ENCODE results near the gene FOXJ3. TPM values are rescaled to one million over a fixed set of nuclear protein-coding genes. Genes with fewer than 3 reads are reported as not detected.
"Not testable (repeated sequence)": the region's sequence is repeated elsewhere in the genome, so short reads cannot be mapped to it uniquely, and the experiment has no call there.

FOXJ3 gene
- total RNA-seq, 4 donors from 2014 or later = 34.5 to 40.0 (median 36.1) TPM

DNA sequence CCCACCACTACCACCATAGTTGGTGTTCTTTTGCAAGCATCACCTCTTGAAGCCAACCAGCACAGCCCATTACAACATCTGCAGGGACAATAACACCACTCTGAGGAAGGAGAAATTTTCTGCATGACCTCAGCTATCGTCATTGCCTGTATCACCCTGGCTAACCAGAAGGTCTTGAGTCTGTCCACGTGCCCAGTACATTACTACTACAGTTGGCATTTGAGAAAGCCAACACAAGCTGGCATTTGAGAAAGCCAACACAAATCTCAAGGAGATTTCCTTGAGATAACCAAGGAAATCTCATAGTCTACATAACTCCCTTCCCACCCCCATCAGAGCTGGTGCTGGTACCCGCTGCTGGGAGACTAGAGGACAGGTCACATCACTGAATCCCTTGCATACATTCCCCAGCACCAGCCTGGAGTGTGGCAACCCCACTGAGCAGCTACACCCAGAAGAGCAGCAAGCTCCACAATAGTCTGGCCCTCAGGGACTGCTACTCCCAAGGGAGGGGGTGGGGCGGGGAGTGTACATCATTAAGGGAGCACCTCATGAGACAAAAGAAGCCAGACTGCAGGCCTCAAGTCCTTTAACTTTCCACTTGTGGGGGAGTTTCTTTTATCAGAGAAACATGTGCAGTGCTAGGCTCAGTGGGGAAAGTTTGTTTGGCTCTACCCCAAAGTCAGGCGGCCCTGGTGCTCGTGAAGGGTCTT lies 124.5 kb downstream of the FOXJ3 start:
- no peak overlapping the region for H3K27ac ChIP-seq (replicated peaks in 1 of 4)
- H3K9me3 ChIP-seq = no peaks in the 10 kb centered on the region
- H3K4me1 ChIP-seq = peaks cover 15 to 22% (median 18%) of the 10 kb centered on the region in 4 donors
- no peak for DNase-seq (ENCODE audit: extremely low spot score)
- WGBS = 95% methylated on average over 5 of the region's 6 CpGs
- H3K4me3 ChIP-seq = no peak overlapping the region
- H3K36me3 ChIP-seq = no peaks in the 10 kb centered on the region
- TF ChIP-seq POLR2A (IDR thresholded peaks at IDR 0.05; ENCODE audit: low read depth) = no peak
- no peaks in the 10 kb centered on the region for H3K27me3 ChIP-seq
- intact Hi-C loops (cut with DNase I) = no loop called here

DNA sequence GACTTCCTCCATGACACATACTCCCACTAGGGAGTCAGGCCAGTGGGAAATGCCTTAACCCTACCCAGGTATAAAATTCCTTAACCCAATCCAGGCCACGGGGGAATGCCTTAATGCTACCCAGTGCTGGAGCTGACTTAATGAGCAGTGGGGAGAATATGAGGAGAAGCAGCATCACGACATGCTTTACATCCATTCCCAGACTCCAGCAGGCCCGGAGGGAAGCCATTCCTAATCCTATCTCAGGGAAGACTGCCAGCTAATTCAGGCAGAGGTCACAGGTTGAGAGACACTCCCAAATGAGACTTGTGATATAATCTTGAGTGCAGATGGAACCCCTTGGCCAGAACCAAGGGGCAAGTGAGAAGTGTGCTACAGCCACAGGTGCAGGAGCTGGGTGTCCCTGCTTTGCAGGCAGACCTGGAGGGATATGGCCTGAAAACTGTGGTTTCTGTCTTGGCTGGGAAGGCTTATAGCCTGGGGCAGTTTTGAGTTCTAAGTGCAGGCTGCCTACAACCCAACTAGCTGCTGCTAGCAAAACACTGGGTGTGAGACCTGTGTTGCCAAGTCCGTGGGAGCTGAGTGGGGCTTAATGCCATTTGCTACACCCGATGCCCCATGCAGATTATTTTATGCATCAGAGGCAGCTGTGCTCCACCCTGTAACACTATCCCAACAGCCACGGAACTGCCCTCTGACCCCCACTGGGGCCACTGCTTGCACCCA lies 125.3 kb downstream of the FOXJ3 start:
- DNase-seq (ENCODE audit: extremely low spot score) = no peak
- peaks cover 9 to 21% (median 15%) of the 10 kb centered on the region in 4 donors for H3K4me1 ChIP-seq
- TF ChIP-seq POLR2AphosphoS5 (IDR thresholded peaks at IDR 0.05) = no peak
- no peak for TF ChIP-seq EP300 (IDR thresholded peaks at IDR 0.05)
- TF ChIP-seq, protein P1, sequence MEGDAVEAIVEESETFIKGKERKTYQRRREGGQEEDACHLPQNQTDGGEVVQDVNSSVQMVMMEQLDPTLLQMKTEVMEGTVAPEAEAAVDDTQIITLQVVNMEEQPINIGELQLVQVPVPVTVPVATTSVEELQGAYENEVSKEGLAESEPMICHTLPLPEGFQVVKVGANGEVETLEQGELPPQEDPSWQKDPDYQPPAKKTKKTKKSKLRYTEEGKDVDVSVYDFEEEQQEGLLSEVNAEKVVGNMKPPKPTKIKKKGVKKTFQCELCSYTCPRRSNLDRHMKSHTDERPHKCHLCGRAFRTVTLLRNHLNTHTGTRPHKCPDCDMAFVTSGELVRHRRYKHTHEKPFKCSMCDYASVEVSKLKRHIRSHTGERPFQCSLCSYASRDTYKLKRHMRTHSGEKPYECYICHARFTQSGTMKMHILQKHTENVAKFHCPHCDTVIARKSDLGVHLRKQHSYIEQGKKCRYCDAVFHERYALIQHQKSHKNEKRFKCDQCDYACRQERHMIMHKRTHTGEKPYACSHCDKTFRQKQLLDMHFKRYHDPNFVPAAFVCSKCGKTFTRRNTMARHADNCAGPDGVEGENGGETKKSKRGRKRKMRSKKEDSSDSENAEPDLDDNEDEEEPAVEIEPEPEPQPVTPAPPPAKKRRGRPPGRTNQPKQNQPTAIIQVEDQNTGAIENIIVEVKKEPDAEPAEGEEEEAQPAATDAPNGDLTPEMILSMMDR (IDR thresholded peaks at IDR 0.05) = no peak
- no peak for TF ChIP-seq POLR2A (IDR thresholded peaks at IDR 0.05; ENCODE audit: low read depth)
- H3K9me3 ChIP-seq = no peaks in the 10 kb centered on the region
- 85% methylated on average over 4 of the region's 6 CpGs for WGBS
- H3K36me3 ChIP-seq = peaks cover 0 to under 1% (median 0%) of the 10 kb centered on the region in 4 donors
- no peak overlapping the region for H3K27ac ChIP-seq (replicated peaks in 1 of 4)
- H3K27me3 ChIP-seq = no peaks in the 10 kb centered on the region
- no peak overlapping the region for H3K4me3 ChIP-seq
- intact Hi-C loops (cut with DNase I) = no loop called here

DNA sequence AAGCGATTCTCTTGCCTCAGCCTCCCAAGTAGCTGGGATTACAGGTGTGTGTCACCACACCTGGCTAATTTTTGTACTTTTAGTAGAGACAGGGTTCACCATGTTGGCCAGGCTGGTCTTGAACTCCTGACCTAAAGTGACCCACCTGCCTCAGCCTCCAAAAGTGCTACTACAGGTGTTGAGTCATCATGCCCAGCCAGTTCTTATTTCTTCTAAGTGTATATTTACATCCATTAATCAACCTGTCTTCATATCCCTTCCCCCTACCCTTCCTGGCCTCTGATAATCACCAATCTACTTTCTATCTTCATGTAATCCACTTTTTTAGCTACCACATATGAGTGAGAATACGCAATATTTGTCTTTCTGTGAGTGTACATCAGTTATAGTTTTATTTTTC lies 128.1 kb downstream of the FOXJ3 start:
- H3K9me3 ChIP-seq; H3K27ac ChIP-seq (replicated peaks in 1 of 4); DNase-seq (ENCODE audit: extremely low spot score); H3K4me3 ChIP-seq; intact Hi-C loops (cut with DNase I); H3K27me3 ChIP-seq: not testable (repeated sequence)
- peaks cover 0 to 21% (median 6%) of the 10 kb centered on the region in 4 donors for H3K4me1 ChIP-seq
- 95% methylated on average over 2 of the region's 2 CpGs for WGBS
- H3K36me3 ChIP-seq = peaks cover 0 to 20% (median 5%) of the 10 kb centered on the region in 4 donors

DNA sequence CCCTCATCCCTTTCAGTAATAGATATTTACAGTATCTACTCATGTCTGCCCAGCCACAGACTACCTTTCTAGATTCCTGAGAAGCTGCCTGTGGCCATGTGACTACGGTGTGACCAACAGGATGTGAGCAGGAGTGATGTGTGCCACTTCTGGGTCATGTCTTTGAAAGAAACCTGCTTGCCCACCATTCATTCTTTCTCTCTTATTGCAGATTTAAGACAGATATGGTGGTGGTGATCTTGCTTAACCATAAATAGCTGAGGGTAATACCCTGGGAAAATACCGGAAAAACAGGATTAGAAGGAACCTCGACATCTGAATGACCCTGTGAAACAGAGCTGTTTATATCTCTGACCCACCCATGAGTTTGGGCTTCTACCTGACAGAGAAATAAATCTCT lies 128.9 kb downstream of the FOXJ3 start:
- no peaks in the 10 kb centered on the region for H3K27me3 ChIP-seq
- 89% methylated on average over 3 of the region's 3 CpGs for WGBS
- no peaks in the 10 kb centered on the region for H3K9me3 ChIP-seq
- no peak overlapping the region for H3K4me3 ChIP-seq
- no peak for DNase-seq (ENCODE audit: extremely low spot score)
- intact Hi-C loops (cut with DNase I) = no loop called here
- peaks cover 0 to 16% (median 6%) of the 10 kb centered on the region in 4 donors for H3K4me1 ChIP-seq
- TF ChIP-seq EP300 (IDR thresholded peaks at IDR 0.05) (no peak), POLR2AphosphoS5 (IDR thresholded peaks at IDR 0.05) (no peak), POLR2A (IDR thresholded peaks at IDR 0.05; ENCODE audit: low read depth) (no peak)
- TF ChIP-seq, protein P1 (IDR thresholded peaks at IDR 0.05) = no peak
- H3K36me3 ChIP-seq = peaks cover 0 to 21% (median 5%) of the 10 kb centered on the region in 4 donors
- no peak overlapping the region for H3K27ac ChIP-seq (replicated peaks in 1 of 4)

DNA sequence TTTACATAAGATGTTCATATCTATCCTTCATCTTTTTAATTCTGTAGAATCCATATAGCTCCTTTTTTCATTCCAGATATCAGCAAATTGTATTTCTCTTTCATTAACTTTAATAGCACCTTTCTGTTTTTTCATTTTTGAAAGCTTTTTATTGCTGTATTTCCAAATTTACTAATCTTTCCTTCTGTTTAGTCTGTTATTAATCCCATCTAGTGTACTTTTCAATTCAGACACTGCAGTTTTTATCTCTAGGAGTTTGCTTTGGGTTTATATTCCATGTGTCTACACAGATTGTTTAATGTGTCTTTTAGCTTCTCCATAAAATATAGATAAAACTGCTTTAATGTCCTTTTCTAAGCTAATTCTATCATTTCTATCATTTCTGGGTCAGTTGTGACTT lies 133.0 kb downstream of the FOXJ3 start:
- no peak for DNase-seq (ENCODE audit: extremely low spot score)
- H3K27me3 ChIP-seq = no peaks in the 10 kb centered on the region
- intact Hi-C loops (cut with DNase I) = no loop called here
- TF ChIP-seq POLR2AphosphoS5 (IDR thresholded peaks at IDR 0.05) (no peak), POLR2A (IDR thresholded peaks at IDR 0.05; ENCODE audit: low read depth) (no peak), EP300 (IDR thresholded peaks at IDR 0.05) (no peak)
- TF ChIP-seq, protein P1 (IDR thresholded peaks at IDR 0.05) = no peak
- H3K9me3 ChIP-seq = no peaks in the 10 kb centered on the region
- no peak overlapping the region for H3K4me3 ChIP-seq
- no peak overlapping the region for H3K27ac ChIP-seq (replicated peaks in 1 of 4)
- peaks cover 0 to 4% (median 0%) of the 10 kb centered on the region in 4 donors for H3K4me1 ChIP-seq
- H3K36me3 ChIP-seq = peaks cover 0 to 29% (median 14%) of the 10 kb centered on the region in 4 donors

All from esophagus muscularis mucosa (tissue), 4 donors.